ENCODE measurements around the gene SPEM2.

The SPEM2 gene

GRCh38 chr17:7465597-7466275 lies 40.3 kb downstream of the SPEM2 start:
- no peak for DNase-seq (ENCODE audit: low spot score)
- Histone ChIP-seq H3K9me3 (ENCODE audit: severe bottlenecking) (no peaks in the 10 kb centered on the region), H3K27ac (ENCODE audit: poor library complexity, severe bottlenecking) (no peak overlapping the region), H3K4me1 (ENCODE audit: insufficient read depth, poor library complexity, severe bottlenecking) (no peaks in the 10 kb centered on the region), H3K4me3 (ENCODE audit: severe bottlenecking) (no peak overlapping the region), H3K36me3 (ENCODE audit: low read depth) (peaks cover 32% of the 10 kb centered on the region), H3K27me3 (ENCODE audit: insufficient read depth, poor library complexity, severe bottlenecking) (no peaks in the 10 kb centered on the region)
- no peak for ATAC-seq (ENCODE audit: low read depth)
- TF ChIP-seq CTCF (IDR thresholded peaks at IDR 0.05; ENCODE audit: poor library complexity, severe bottlenecking) = no peak

- no peaks in the 10 kb centered on the region for H3K27me3 ChIP-seq (ENCODE audit: insufficient read depth, poor library complexity, severe bottlenecking)
- H3K27ac ChIP-seq (ENCODE audit: poor library complexity, severe bottlenecking) = no peak overlapping the region
- H3K4me3 ChIP-seq (ENCODE audit: severe bottlenecking) = no peak overlapping the region
- ATAC-seq (ENCODE audit: low read depth) = no peak
- H3K36me3 ChIP-seq (ENCODE audit: low read depth) = peaks cover 32% of the 10 kb centered on the region
- no peak for DNase-seq (ENCODE audit: low spot score)
- H3K9me3 ChIP-seq (ENCODE audit: severe bottlenecking) = no peaks in the 10 kb centered on the region
- no peak for TF ChIP-seq CTCF (IDR thresholded peaks at IDR 0.05; ENCODE audit: poor library complexity, severe bottlenecking)
- no peaks in the 10 kb centered on the region for H3K4me1 ChIP-seq (ENCODE audit: insufficient read depth, poor library complexity, severe bottlenecking)
Observed at GRCh38 chr17:7466318-7466638, 40.9 kb downstream of the SPEM2 start.

- Histone ChIP-seq H3K4me3 (ENCODE audit: severe bottlenecking) (no peak overlapping the region), H3K9me3 (ENCODE audit: severe bottlenecking) (no peaks in the 10 kb centered on the region), H3K36me3 (ENCODE audit: low read depth) (peaks cover 32% of the 10 kb centered on the region), H3K4me1 (ENCODE audit: insufficient read depth, poor library complexity, severe bottlenecking) (no peaks in the 10 kb centered on the region), H3K27me3 (ENCODE audit: insufficient read depth, poor library complexity, severe bottlenecking) (no peaks in the 10 kb centered on the region), H3K27ac (ENCODE audit: poor library complexity, severe bottlenecking) (no peak overlapping the region)
- no peak for TF ChIP-seq CTCF (IDR thresholded peaks at IDR 0.05; ENCODE audit: poor library complexity, severe bottlenecking)
- DNase-seq (ENCODE audit: low spot score) (no peak), ATAC-seq (ENCODE audit: low read depth) (no peak)
Observed at GRCh38 chr17:7466639-7467341, 41.4 kb downstream of the SPEM2 start.

- TF ChIP-seq CTCF (IDR thresholded peaks at IDR 0.05; ENCODE audit: poor library complexity, severe bottlenecking) = no peak
- H3K27me3 ChIP-seq (ENCODE audit: insufficient read depth, poor library complexity, severe bottlenecking) = no peaks in the 10 kb centered on the region
Observed at GRCh38 chr17:7467498-7467897, 42.1 kb downstream of the SPEM2 start.

GRCh38 chr17:7468290-7468689 lies 42.9 kb downstream of the SPEM2 start:
- Histone ChIP-seq H3K4me3 (ENCODE audit: severe bottlenecking) (no peak overlapping the region), H3K36me3 (ENCODE audit: low read depth) (peaks cover 27% of the 10 kb centered on the region), H3K9me3 (ENCODE audit: severe bottlenecking) (no peaks in the 10 kb centered on the region), H3K27me3 (ENCODE audit: insufficient read depth, poor library complexity, severe bottlenecking) (no peaks in the 10 kb centered on the region), H3K4me1 (ENCODE audit: insufficient read depth, poor library complexity, severe bottlenecking) (no peaks in the 10 kb centered on the region), H3K27ac (ENCODE audit: poor library complexity, severe bottlenecking) (no peak overlapping the region)
- TF ChIP-seq CTCF (IDR thresholded peaks at IDR 0.05; ENCODE audit: poor library complexity, severe bottlenecking) = no peak
- DNase-seq (ENCODE audit: low spot score) (no peak), ATAC-seq (ENCODE audit: low read depth) (no peak)

More at GRCh38 chr17:7467498-7467897, 42.1 kb downstream of the SPEM2 start:
- ATAC-seq (ENCODE audit: low read depth) (no peak), DNase-seq (ENCODE audit: low spot score) (no peak)
- Histone ChIP-seq H3K36me3 (ENCODE audit: low read depth) (peaks cover 32% of the 10 kb centered on the region), H3K27ac (ENCODE audit: poor library complexity, severe bottlenecking) (no peak overlapping the region), H3K9me3 (ENCODE audit: severe bottlenecking) (no peaks in the 10 kb centered on the region), H3K4me1 (ENCODE audit: insufficient read depth, poor library complexity, severe bottlenecking) (no peaks in the 10 kb centered on the region), H3K4me3 (ENCODE audit: severe bottlenecking) (no peak overlapping the region)

All from RWPE2 (cell line).